ENCODE data around the gene SMIM35.

The SMIM35 gene

GRCh38 chr11:118086913-118087768 is at the start of gene SMIM35:
TSS of gene SMIM35 (minus strand) at chr11:118086963. CDS start at chr11:118086757, 206 bp downstream.
- in situ Hi-C loops (cut with MboI; ENCODE audit: low sequenced_read_pairs): no loop called here

DNA sequence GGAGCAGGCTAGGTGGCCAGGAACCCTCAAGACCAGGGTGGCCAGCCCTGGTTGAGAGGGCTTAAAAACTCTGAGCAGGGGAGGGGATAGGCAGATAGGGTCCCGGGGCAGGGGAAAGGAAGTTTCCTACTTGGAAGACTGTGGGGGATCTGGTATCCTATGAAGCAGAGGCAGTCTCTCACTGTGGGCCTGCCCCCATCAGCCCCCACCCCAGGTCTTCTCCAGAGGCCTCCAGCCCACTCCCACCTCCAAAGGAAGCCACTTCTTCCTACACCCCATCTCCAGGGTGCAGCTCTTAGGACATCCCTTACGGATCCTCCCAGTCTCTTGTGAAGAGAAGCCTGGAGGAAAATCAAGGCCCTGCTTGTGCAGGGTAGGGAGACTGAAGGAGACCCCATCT is 49.6 kb upstream of the SMIM35 start:
- in situ Hi-C loops (cut with MboI; ENCODE audit: low sequenced_read_pairs): no loop called here

GRCh38 chr11:118135796-118136165 is 49.0 kb upstream of the SMIM35 start:
- in situ Hi-C loops (cut with MboI; ENCODE audit: low sequenced_read_pairs): no loop called here

GRCh38 chr11:118135051-118135795 is 48.5 kb upstream of the SMIM35 start:
- in situ Hi-C loops (cut with MboI; ENCODE audit: low sequenced_read_pairs): no loop called here

DNA sequence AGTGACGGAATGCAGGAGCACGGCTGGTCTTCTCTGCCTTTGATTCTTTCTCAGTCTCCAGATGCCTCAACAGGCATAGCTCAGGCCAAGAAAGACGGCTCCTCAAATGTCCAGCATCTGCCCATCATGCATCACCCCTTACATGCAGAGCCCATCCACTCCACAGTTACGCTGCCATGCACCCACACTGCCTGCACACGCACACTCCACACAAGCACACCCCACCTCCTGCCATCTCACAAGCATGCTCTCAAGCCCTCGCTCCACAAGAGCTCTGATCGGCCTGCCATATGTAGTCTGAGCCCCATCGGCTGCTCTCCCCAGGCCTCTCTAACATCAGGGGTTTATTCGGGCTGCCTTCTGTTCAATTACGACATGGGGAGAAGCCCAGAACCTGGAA is 47.1 kb upstream of the SMIM35 start:
- in situ Hi-C loops (cut with MboI; ENCODE audit: low sequenced_read_pairs): no loop called here

GRCh38 chr11:118132385-118133151 is 45.8 kb upstream of the SMIM35 start:
- in situ Hi-C loops (cut with MboI; ENCODE audit: low sequenced_read_pairs): no loop called here

DNA sequence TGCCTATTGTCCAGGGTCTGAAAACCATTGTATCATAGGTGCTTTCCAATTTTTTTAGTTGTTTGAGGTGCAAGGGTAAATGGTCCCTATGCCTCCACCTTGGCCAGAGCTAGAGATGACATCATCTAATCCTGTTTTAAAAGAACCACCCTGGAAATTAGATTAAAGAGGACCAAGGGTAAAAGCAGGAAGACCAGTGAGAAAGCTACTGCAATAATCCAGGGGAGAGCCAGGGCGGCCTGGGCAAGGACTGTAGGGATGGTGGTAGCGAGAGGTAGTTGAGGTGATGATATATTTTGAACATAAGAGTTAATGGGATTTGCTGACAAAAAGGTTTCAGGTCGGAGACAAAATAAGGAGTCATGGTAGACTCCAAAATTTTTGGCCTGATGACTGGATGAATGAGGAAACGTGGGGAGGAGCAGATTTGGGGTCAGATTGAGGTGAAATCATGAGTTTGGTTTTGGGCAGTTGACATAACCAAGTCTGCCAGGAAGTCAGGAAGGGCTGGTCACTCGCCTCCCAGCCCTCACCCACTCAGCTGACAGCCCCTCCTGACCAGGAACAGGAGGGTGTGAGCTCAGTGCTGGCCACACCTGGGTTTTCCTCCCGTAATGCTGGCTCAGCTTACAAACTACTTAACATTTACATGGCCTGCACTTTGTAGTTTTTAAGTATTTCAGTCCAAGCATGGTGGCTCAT is 42.9 kb upstream of the SMIM35 start:
- in situ Hi-C loops (cut with MboI; ENCODE audit: low sequenced_read_pairs): no loop called here

GRCh38 chr11:118128721-118129470 is 42.1 kb upstream of the SMIM35 start:
- in situ Hi-C loops (cut with MboI; ENCODE audit: low sequenced_read_pairs): no loop called here

- in situ Hi-C loops (cut with MboI; ENCODE audit: low sequenced_read_pairs): no loop called here
Measured at GRCh38 chr11:118128310-118128709, 41.5 kb upstream of the SMIM35 start.

DNA sequence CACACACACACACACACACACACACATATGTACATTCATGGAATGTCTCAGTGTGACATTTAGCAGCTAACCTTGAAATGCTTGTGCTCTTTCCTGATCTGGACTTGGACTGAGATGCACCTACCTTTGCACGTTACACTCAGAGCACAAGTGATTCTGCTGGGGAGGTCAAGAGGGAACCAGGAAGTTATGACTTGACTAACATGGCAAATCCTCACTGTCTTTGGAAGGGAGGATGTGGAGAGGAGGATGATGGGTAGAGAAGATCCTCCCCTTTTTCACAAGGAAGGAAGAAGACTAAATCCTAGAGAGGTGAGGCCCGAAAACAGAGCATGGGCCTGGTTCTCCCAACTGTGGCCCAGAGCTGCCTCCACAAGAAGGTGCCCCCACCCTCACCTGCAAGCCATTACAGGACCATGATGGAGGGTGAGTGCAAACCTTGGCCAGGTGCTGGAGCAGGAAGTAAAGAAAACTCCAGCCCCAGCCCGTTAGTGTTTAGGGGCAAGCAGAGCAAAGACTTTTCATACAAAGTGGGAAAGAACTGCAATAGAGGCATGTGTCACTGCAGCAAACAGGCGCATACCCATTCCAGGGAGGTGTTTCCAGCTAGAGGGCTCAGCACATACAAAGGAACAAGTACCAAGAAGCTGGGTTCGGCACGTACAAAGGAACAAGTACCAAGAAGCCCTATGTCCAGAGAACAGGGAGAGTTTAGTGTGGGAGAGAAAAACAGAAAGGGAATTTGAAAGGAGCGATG is 39.5 kb upstream of the SMIM35 start:
- in situ Hi-C loops (cut with MboI; ENCODE audit: low sequenced_read_pairs): no loop called here

- in situ Hi-C loops (cut with MboI; ENCODE audit: low sequenced_read_pairs): no loop called here
Measured at GRCh38 chr11:118124929-118125535, 38.3 kb upstream of the SMIM35 start.

- in situ Hi-C loops (cut with MboI; ENCODE audit: low sequenced_read_pairs): no loop called here
Measured at GRCh38 chr11:118120793-118121192, 34.0 kb upstream of the SMIM35 start.

- in situ Hi-C loops (cut with MboI; ENCODE audit: low sequenced_read_pairs): no loop called here
Measured at GRCh38 chr11:118117790-118118601, 31.2 kb upstream of the SMIM35 start.

DNA sequence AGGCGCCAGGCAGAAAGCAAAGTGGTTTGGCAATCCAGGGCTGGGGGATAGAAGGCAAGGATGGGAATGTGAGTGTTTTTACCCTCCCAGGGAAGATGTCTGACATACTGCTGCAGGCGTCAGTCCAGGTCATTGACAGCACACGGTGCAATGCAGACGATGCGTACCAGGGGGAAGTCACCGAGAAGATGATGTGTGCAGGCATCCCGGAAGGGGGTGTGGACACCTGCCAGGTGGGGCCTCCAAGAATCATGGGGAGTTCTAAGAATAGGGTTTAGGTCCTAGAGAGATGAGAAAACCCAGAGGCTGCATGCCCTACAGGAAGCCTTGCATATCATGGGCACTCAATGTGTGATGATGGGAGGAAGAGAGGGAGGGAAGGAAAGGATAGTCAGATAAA is 28.3 kb upstream of the SMIM35 start:
- in situ Hi-C loops (cut with MboI; ENCODE audit: low sequenced_read_pairs): no loop called here

- in situ Hi-C loops (cut with MboI; ENCODE audit: low sequenced_read_pairs): no loop called here
Measured at GRCh38 chr11:118114266-118114665, 27.5 kb upstream of the SMIM35 start.

GRCh38 chr11:118112711-118113430 is 26.1 kb upstream of the SMIM35 start:
- in situ Hi-C loops (cut with MboI; ENCODE audit: low sequenced_read_pairs): no loop called here

- in situ Hi-C loops (cut with MboI; ENCODE audit: low sequenced_read_pairs): no loop called here
Measured at GRCh38 chr11:118111744-118112035, 24.9 kb upstream of the SMIM35 start.

Data from HL-60/S4 (cell line).